Activated CD8-positive, alpha-beta memory T cell treated with anti-CD3 and anti-CD28 coated beads, Interleukin-2, amount 50 U/mL, for 4 hours (primary cell): ENCODE measurements around the gene CCKAR.

Source experiments
- DNase-seq: peaks from one replicate; pipeline ENCODE4 v3.0.0-alpha.2; 2020

Gene CCKAR

DNA sequence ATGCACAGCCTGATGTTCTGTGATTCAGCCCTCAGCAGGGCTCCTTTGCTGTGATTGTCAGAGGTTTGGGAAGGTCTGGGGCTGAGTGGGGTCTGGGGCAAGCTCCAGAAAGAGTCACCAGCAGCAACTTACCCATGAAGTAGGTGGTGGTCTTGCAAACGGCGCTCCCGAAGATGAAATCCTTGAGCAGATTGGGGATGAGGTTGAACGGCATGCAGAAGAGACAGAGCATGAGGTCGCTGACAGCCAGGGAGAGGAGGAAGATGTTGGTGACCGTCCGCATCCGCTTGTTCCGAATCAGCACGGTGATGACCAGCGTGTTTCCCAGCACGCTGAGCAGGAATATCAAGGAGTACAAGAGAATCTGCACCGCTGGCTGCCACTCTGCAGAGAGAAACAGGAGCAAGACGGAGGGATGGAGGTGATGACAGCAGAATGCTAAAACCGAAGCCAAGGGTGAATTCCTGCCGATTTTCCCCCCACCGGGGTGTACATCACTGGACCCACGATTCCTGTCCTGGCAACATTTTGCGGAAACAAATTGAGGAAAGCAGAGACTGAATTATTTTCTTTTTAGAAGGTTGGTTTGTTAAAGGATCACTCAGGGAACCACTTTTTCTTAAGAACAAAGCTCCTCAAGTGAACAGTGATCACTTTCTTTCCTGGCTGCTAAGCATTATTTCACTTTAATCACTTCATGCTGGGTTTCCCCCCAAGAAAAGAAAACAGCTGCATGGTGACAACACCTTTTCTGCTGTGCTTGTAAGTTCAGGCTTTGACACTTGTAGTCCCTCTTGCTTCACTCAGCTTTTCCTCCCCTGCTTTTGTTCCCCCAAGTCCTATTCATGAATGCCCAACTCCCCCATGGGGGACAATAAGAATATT, 941 bp downstream of the CCKAR start:
- no peak for DNase-seq

DNA sequence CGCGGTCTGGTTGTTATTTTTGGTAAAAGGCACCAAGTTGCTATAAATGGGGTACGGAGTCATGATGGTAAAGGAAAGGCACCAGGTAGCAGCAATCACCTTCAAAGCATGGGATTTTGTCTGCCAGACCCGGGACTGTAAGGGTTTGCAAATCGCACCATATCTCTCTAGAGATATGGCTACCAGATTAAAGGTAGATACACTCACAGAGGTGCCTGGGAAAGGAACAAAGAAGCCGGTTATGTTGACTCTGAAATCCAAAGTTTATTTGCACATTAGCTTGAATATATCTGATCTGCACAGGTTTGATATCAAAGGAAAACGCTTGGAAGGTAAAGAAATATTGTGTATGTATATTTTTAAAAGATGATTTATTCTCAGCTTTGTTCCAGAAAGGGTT, 4.6 kb downstream of the CCKAR start:
- no peak for DNase-seq

DNA sequence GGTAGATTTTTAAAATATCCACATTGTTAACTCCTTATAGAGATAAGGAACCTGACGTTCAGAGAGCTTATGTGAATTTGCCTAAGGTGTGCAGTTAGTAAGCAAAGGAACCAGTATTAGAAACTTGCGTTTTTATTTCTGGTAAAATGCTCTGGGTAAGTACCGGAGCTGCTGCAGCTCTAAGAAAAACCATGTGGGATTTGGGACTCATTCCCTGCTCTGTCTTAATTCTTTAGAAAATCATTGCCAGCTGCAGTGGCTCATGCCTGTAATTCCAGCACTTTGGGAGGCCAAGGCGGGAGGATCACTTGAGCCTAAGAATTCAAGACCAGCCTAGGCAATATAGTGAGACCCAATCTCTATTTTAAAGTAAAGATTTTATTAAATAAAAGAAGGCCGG, 5.8 kb downstream of the CCKAR start:
- no peak for DNase-seq

DNA sequence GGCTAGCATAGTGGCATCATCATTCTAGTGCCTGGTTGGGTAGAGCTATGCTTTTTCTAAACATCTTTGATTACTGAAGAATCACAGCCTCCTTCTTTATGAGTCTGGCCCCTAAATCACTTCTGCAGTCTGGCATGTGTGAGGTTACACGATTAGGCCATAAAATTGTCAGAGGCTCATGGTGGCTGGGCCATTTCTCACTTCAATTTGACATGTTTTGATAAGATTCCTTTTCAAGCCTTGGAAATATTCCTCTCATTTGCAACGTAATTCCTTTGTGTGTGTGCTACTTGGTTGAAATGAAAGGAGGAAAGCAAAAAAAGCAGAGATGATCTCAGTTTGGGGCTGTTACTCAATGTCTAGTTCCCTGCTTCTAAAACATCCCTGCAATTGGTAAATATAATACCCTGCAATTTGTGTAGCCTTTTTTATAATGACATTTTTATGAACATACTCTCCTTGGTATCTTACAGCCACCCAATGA, 6.2 kb downstream of the CCKAR start:
- no peak for DNase-seq

DNA sequence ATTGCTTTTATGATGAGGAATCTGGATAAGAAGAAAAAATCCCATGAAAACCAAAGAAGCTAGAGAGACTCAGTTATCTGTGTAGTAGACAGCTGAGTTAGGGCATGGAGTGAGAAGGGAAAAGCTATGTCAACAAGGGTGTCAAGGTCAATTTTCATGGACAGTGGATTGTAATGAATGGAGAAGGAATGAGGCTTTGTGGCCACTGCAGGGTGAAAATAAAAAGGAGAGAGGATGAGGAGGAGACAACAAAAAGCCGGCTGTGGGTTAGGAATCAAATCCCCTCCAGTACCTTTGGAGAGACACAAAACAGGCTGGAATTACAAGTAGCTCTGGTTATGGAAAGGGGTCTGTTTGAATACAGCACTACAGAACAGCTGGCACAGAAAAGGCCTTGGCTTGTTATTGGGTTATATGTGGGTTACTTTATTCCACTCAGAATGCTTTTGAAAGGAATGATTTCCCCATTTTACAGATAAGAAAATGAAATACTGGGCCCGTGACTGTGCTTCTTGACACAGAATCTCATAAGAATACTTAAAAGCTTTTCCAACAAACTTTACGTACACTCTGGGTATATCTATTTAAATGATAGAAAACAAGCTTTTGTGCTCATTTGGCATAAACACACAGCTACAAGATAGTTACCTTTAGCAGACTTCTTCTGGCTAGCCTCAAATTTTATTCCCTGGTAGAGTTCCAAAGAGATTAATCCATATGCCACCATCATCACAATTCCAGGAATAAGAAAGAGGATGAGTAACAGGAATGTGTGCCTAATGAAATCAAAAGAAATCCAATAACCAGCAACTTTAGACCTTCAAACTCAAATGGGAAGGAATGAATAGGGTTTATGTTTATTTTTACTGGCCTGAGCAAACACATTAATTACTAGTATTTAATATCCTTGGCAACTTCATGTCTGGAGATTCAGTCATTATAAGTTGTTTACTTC, 7.5 kb downstream of the CCKAR start:
- no peak for DNase-seq

DNA sequence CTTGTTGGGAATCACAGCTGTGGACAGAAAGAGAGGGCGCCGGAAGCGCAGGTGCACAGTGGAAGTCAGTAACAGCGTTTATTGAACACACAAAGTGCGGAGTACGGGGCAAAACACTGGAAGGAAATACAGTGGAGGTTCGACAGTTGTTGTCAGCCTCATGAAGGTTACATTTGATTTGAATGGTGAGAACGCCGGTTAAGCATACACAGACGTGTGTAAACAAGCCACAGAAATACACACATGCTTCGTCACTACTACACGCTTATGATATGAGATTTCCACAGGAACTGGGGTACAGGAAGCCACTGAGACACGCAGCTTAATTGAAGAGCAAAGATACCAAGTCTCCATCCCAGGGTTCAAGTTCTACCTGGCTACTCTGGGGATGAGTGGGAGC, 12.0 kb downstream of the CCKAR start:
- DNase-seq, result no peak

DNA sequence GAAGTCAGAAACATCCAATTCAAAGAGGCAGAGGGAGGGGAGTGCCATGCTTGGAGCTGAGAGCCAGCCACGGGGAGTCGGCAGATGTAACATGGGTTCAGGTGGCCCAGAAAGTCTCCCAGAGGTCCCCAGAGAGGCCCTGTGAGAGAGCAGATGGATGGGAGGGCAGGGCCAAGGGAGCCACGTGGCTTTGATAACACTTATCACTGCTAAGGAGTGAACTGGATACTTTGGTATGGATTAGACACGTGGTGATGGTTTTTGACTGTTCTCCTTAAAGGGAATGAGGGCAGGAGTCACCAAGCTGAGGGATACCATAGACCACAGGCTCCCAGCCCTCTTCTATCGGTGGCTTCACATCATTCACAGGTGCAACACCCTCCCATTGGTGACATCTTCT, 13.7 kb downstream of the CCKAR start:
- DNase-seq, result no peak

DNA sequence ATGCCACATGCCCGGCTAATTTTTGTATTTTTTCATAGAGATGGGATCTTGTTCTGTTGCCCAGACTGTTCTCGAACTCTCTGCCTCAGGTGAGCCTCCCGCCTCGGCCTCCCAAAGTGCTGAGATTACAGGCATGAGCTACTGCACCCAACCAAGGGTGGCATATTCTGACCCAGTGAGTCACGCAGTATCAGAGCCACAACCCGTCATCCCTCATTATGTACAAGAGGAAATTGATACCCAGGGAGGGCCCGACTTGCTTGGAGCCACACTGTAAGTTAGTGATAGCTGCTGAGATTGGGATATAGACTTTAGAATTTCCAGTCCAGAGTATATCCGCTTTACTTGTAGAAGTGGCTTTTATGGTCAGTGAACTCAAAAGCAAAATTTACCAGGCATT, 14.6 kb downstream of the CCKAR start:
- no peak for DNase-seq

DNA sequence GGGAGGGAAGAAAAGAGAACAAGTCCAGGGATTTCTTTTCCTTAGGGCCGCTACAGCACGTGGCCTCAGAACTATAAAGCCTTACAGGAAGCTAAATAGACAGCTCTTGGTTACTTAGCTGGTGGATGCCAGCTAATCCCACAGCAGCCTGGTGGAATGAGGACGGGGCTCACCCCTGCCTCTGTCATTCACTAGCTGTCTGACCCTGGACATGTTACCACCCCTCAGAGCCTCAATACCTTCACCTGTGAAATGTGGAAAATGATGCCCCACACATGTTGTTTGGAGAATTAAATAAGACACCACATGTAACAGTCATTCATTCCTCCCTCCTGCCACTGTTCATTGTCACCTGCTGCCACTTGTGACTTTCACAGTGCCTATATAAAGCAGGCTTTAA, 15.7 kb downstream of the CCKAR start:
- DNase-seq, result no peak

DNA sequence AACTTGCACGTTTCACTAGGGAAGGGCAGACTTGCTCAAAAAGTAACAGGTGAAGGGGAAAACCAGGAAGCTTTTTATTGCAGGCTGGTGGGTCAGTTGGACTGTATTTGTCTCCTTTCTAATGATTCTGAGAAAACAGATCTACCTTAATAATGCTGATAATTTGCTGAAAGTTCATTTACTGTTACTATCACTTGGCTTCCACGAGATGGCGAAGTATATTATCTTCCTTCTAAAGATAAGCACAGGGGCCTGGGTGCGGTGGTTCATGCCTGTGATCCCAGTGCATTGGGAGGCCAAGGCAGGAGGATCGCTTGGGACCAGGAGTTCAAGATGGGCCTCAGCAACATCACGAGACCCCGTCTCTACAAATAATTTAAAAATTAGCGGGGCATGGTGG, 16.4 kb downstream of the CCKAR start:
- no peak for DNase-seq

DNA sequence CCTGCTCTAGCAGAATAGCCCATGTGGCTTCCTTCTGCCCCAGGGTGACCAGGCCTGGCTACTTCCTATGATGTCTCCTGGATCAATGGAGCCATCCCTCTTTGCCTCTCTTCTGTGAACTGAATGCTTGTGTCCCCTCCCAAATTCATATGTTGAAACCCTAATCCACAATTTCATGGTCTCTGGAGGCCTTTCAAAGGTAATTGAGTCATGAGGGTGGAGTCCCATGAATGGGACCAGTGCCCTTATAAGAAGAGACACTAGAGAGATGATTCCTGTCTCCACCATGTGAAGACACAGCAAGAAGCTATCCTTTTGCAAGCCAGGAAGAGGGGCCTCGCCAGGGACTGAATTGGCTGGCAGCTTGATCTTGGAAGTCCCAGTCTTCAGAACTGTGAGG, 18.4 kb downstream of the CCKAR start:
- DNase-seq, result no peak

DNA sequence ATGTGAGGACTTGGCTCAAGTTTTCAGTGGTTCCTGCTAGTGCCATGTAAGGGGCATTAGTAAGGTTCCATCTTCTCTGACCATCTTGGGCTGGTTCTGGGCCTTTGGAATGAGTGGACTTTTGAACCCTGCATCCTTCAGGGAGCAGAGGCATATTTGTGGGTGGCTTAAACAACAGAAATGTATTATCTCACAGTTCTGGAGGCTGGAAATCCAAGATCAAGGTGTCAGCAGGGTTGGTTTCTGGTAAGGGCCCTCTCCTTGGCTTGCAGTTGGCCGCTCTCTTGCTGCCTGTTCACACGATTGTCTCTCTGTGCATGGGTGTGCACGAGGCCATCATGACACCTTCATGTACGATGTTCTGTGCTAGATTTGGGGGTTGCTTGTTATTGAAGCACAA, 21.3 kb downstream of the CCKAR start:
- DNase-seq, result no peak

DNA sequence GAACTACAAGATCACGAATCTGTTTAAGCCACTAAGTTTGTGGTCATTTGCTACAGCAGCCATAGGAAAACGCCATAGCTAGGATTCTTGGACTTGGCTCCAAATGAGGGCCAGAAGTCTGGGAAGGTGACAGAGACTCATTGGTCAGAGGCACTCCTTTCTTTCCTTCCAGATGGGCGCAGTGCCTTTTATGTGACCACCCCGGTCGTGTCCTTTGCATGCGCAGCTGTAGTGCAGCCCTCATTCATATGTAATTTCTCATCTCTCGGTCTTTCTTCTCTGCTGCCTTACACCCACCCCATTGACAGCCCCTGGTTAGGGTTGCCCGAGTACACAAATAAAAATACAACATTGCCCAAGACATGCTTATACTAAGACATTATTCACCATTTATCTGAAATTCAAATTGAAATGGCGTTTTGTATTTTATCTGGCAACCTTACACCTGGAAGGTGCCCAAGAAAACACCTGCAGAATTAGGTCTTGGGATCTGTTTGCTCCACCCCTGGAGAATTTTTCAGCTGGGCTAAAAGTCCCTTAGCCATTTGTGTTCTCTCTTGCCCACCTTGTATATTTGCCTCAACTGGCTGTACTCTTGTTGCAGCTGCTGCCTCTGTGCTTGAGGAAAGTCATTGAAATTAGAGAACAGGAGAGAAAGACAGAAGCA, 21.9 kb downstream of the CCKAR start:
- DNase-seq, result no peak

DNA sequence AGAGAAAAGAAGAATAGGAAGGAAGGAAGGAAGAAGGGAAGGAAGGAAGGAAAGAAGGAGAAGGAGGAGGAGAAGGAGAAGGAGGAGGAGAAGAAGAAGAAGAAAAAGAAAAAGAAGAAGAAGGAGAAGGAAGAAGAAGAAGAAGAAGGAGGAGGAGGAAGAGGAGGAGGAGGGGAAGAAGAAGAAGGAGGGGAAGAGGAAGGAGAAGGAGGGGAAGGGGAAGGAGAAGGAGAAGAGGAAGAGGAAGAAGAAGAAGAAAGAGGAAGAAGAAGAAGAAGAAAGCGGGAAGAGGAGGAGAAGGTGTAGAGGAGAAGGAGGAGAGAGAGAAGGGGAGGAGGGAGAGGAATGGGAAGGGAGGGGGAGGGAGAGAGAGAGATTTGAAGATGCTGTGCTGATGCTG, 22.6 kb downstream of the CCKAR start:
- DNase-seq, result no peak

DNA sequence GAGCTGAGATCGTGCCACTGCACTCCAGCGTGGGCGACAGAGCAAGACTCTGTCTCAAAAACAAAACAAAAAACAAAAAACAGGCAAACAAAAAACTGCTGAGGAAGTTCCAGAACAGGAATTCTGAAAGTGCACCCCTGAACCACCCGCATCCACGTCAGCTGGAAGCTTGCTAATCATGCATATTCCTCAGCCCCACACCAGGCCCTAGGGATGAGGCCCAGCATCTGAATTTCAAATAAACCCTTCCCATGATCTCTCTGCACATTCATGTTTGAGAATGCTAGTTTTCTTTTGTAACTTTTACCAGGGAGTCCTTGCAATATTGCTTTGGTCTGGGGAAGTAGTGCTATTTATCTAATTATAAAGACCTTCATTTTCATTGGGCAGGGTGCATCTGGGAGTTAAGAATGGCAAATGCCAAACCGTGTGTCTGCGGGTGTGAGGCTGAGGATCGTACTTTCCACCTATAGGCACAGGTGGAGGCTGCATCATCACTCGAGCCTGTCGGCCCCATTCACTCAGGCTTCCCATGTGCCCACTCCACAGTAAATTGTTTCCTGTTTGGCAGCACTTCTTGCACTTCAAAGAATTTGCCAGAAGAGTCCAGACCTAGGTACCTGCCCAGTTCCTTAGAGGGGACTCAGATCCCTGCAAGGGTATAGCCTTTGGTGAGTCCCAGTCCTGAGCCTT, 23.6 kb downstream of the CCKAR start:
- DNase-seq, result no peak

DNA sequence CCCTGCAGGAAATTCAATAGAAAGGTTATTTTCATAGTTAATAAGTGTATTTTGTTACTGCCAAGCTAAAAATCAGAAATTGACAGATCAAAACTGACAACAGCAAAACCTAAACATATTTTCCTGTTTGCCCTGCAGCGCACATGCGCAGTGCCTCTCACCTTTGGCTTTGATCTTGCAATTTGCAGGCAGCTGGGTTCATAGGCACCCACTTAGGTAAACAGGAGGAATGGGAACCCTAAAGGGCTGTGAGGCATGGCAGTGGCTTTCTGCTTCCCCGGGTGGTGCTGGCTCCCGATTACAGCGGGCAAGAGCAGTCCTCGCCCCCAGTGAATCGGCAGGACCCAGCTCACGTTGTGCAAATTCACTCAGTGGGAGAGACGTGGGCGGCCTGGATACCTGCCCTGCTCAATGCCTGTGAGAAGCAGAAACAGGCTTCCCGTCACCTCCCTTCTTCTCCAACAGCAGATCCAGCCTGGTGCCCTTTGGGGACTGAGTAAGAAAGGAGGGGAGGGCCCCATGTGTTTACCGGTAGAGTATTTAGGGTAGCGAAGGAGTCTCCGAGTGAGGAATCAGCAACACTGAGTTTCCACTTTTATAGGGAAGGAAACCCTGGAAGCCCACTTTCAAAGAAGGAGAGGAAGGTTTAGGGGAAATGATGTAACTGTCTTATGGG, 25.7 kb downstream of the CCKAR start:
- no peak for DNase-seq

DNA sequence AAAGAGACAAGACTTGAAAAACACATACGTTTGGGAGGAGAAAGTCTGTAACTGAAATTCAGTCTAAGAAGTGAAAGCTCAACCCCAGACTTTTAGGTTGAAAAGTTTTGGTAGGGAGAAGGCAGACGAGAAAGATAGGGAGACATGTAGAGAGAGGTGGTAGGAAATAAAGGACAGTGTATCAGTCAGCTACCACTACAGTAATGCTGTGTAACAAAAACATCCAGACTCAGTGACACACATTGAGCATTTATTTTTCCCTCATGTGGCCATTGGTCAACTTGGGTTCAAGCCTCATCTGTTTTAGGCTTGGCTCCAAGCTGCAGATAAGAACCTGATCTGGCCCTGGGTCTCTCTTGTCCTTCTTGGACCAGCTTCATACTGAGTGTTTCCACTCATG, 26.9 kb downstream of the CCKAR start:
- no peak for DNase-seq

DNA sequence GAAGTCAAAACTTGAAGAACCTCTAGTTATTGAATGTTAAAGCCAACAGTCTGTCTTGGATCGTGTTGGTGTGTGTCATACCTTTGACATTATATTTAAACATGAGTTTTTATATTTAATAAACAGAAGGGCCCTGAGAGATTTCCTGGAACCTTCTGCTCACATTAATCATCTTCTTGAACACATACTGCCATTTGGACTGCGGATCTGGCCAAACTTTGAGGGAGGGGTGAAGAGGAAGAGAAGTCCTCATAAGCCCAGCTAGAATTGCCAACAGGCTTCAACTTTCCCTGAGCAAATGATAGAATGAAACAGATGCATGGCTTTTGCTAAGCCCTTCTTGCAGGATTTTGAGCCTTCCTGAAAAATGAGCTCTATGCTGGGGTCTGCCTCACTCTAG, 27.4 kb downstream of the CCKAR start:
- no peak for DNase-seq

DNA sequence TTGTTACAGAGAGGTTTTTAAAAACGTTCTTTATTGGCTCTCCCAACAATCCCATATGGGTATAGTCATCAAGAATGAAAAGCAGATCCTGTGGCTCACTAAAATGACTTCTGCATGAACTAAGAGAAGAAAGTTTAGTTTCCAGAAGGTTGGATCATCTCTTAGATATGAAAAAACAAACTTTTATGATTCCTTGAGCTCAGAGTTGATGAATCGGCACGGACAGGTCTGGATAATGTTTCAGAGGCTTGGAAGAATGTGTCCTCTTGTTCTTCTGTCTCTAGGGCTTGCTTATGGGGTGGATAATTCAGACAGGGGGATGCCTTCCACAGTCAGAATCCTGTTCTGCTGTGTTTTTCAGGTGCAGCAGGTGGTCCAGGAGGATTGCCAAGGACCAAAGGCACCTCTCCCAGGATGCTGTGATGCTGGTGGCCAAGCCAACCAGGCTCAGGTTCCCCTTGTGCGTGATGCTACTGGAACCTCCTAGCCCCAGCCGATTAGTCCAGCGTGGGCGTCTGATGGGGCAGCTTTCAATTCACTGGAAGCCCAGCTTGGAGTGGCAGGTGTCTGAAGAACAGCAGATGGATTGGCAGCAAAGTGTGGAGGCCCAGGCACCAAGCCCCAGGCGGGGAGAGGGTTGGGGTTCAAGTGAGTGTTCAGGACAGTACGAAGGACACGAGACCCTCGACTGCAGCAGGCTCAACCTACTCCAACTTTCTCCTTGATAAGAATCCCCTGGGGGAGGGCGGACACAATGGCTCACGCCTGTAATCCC, 30.3 kb downstream of the CCKAR start:
- no peak for DNase-seq

DNA sequence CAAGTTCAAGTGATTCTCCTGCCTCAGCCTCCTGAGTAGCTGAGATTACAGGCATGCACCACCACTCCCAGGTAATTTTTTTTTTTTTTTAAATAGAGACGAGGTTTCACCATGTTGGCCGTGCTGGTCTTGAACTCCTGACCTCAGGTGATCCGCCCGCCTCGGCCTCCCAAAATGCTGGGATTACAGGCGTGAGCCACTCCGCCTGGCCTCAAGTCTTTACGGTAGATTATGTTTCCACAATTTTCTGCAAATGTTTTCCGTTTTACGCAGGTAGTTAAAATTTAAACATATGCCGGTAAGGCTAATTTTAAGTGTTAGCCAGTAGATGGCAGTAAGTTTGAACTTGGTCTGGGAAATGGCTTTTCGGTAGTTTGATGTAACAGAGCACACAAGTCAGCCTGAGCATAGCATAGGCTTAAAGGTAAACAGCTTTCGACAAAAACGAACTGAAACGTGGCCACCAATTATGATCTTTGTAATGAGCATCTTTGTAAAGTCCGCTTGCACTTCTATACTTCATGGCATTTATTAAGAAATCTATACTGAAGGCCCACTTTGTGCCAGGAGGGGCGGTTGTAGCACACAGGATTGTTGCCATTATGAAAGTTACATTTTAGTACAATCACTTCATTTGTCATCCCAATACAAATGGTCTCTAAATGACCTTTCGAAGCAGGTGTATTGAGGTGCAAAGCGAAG, 31.1 kb downstream of the CCKAR start:
- DNase-seq, result no peak

DNA sequence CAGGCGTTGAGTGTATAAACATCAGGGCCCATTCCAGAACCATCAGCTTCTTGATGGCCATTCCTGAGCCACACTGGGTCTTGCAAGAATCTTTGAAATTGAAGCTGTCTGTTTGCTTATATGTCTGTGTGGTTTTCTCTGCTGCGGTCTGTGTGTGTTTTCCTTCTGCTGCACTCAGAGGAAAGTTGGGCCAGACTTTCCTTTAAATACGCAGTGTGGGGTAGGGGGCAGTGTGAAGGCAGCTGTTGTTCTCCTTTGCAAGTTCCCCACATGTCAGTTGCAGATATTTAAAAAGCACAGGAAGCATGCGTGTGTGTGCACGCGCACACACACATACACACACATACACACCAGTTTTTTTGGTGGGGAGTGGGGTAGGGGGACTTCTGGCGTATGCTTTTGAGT, 32.1 kb downstream of the CCKAR start:
- no peak for DNase-seq
